GM12801 (cell line): ENCODE results near the gene DGKI.

Experiments
- TF ChIP-seq, protein P1 (sequence below): IDR thresholded peaks from one replicate; pipeline ENCODE4 v1.5.1; 2011; ENCODE audit warnings: control low read depth; ENCODE audit not compliant: insufficient read length; ENCODE audit errors: extremely low read depth

The DGKI gene

GRCh38 chr7:137813541-137813940 lies 33.2 kb downstream of the DGKI start:
- TF ChIP-seq, protein P1, sequence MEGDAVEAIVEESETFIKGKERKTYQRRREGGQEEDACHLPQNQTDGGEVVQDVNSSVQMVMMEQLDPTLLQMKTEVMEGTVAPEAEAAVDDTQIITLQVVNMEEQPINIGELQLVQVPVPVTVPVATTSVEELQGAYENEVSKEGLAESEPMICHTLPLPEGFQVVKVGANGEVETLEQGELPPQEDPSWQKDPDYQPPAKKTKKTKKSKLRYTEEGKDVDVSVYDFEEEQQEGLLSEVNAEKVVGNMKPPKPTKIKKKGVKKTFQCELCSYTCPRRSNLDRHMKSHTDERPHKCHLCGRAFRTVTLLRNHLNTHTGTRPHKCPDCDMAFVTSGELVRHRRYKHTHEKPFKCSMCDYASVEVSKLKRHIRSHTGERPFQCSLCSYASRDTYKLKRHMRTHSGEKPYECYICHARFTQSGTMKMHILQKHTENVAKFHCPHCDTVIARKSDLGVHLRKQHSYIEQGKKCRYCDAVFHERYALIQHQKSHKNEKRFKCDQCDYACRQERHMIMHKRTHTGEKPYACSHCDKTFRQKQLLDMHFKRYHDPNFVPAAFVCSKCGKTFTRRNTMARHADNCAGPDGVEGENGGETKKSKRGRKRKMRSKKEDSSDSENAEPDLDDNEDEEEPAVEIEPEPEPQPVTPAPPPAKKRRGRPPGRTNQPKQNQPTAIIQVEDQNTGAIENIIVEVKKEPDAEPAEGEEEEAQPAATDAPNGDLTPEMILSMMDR: no peak

DNA sequence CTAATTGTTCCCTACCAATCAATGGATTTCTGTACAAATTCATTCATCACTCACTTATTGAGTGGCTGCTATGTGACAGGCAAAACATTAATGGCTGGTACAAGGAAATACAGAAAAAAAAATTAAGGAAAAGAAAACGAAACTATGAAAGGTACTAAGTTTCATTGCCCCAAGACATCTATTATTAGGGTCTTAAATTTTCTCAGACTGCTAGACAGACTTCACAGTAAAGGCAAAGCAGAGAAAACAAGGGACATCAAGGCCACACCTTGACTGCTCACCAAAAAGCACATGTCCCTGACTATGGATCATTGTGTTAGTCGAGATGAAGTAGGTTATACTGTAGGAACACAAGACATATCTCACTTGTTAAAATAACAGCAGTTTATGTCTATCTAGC lies 36.5 kb downstream of the DGKI start:
- TF ChIP-seq, protein P1: no peak

DNA sequence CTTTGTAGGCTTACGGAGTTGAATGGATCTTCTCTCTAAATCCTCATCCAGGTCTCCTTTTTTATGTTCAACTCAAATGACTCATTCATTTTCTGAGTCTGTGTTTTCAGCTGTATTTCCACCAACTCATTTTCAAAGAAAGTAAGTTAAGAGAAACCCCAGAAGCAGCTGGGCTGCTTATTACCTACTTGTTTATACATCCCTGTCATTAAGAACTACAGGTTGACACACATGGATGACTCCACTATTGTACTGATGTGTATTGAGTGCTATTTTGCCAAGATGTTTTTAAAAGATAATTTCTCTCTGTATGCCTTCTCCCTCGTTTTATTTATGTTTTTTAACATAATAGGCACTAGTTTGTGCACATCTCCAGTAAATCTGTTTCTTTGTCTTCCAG lies 41.9 kb downstream of the DGKI start:
- TF ChIP-seq, protein P1: no peak

DNA sequence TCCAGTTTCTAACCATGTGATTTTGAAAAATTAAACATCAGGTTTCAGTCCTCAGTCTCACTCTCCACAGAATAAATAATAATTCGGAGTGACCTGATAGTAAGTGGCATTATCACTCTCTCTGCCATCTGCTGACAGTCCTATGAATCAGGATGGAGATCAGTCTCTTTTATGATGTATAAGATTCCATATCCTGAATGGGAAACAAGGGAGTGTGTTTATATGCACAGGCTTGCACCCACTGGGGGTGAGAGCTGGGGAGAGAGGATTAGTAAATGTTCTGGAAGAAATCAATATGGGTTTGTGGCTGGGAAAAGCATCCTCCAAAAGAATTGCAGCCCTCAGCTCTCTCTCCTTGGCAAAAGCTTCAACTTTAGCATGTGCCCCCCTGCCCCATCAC lies 45.3 kb downstream of the DGKI start:
- TF ChIP-seq, protein P1: no peak

DNA sequence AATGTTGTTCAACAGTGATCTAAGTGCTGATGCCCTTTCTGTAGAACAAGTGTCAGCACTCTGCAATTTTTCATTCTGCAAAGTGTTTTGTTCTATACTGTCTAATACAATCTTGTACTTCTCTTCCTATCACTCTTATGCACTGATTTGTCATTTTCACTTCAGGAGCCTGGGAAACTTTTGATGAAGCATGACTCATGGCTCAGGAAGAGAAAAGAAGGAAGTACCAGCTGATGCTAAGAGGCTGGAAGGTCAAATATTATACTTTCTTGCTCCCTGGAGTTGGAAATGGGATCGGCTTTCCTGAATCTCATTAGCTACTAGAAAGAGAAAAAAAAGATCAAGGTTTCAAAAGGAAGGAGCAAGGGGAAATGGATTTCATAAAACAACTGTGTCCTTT lies 45.8 kb downstream of the DGKI start:
- TF ChIP-seq, protein P1: no peak

- TF ChIP-seq, protein P1: no peak
Measured at GRCh38 chr7:137798073-137798763, 48.6 kb downstream of the DGKI start.

DNA sequence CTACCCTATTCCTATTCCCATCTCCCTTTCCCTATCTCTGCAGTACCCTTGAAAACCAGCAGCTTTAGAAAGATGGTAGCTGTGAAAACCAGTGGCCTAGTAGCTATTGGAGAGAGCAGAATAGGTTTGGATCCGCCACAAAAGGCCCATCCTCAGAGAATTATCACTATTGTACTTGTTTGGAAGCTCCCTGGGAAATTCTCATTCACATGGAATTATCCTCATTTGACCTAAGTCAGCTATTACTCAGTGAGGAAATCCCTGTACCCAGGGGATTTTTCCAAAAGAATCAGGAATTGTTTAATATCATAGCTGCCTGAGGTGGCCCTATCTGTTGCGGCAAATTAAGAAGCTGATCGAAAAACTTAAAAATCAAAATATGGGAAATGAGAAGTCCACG lies 51.6 kb downstream of the DGKI start:
- TF ChIP-seq, protein P1: no peak
